Mesenteric fat pad (tissue), 1 donor: Measurements from ENCODE around the gene BEX2. TPM values are rescaled to one million over a fixed set of nuclear protein-coding genes. Genes with fewer than 3 reads are reported as not detected.
"Not testable (repeated sequence)": the region's sequence is repeated elsewhere in the genome, so short reads cannot be mapped to it uniquely, and the experiment has no call there.

Experiments used
- DNase-seq: peaks from one replicate; pipeline ENCODE4 v3.0.0-alpha.2; 2020; ENCODE audit warnings: low spot score
- long read RNA-seq: library from polyadenylated mRNA; unstranded; transcript quantifications from one replicate; pipeline ENCODE4 v2.0.0, GENCODE V29; 2020
- total RNA-seq: library from RNA; stranded (reverse); fragmentation: NEBNext Ultra II Directional; extraction: Animal tissue kit (Norgen Biotek cat#: 25700); gene quantifications from one replicate; pipeline ENCODE4 v1.2.1, GENCODE V29; 2021
- donor health status: DM: yes; HTN: yes; CAD: no.

BEX2 gene
- not detected for total RNA-seq
- long read RNA-seq, partial matches to known transcripts: 0 of 1 reads
- long read RNA-seq, other reads (novel, unspliced or antisense): 0 of 1 reads

DNA sequence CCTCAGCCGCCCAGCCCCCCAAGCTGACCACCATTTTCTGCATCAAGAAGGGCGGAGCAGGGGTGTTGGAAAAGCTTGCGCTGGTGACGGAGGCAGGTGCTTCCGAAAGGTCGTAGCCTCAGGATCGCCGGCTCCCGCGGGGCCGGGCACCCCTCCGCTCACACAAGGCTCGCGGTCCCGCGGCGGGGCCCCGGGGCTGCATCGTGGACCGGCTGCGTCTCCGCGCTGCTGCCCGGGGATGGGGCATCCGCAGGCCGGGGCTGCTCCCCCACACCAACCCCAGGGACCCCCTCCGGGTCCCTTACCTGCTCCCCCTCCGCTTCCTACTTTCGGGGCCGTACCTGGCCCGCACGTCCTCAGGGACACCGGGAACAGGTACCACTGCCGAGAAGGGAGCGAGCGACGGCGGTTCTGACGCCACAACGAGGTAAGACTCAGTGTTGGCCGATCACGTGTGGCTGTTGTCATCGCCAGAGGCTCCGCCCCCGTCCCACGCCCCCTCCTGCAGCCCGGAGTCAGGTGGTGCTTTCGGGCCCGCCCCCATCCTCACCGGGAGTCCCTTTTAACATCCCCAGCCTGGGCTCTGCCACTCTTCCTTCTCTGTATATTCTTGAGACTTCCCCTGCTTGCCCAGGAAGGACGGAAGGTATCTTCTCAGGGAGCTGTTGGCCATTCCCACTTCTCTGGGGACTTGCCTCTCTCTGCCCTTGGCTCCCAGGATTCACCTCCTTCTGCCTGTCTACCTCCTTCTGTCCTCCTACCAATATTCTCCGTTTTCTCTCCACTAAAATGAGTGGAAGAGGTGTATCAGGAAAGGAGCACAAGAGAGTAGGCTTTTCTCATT lies at the start of gene BEX2:
Gene BEX2, minus strand, starts transcription at position 436 of the 844 bp plus-strand sequence. CDS start 1,014 bp downstream, outside the sequence.
- DNase-seq: no peak

GRCh38 chrX:103360092-103360491 lies 49.3 kb upstream of the BEX2 start:
- no peak for DNase-seq

DNA sequence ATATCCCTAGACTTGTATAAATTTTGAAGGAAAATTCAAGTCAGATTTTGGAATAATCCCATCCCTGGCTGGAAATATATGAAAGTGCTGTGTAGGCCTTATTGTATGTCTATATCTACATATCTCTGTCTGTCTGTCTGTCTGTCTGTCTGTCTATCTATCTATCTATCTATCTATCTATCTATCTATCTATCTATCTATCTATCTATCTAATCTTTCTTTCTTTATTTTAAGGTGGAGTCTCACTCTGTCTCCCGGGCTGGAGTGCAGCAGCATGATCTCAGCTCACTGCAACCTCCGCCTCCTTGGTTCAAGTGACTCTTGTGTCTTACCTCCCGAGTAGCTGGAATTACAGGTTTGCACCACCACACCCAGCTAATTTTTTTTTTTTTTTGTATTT lies 48.8 kb upstream of the BEX2 start:
- DNase-seq: not testable (repeated sequence)

- DNase-seq: no peak
Measured at GRCh38 chrX:103357871-103358270, 47.1 kb upstream of the BEX2 start.

DNA sequence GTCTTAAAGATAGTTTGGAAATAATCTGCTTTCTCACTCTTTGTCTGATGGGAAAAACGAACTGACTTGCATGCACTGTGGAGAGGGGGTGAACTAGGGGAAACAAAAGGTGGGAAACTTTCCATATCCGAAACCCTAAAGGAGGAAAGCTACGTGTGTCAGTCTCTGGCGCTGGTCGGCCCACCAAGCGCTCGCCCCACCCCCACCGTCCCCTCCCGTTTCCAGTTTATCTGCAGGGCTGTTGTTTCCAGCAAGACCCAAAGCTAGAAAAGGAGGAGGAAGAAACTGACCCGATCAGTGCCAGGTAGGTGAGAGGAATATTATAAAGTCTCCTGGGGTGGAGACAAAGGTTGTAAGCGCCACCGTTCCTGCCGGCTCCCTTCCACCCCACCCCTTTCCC lies 46.1 kb upstream of the BEX2 start:
- DNase-seq: no peak

GRCh38 chrX:103356130-103356798 lies 45.5 kb upstream of the BEX2 start, which contains the start of gene TCEAL9:
Gene TCEAL9, plus strand, starts transcription at chrX:103356506. Its CDS starts 1,179 bp downstream, at chrX:103357685.
- no peak for DNase-seq

GRCh38 chrX:103347682-103348397 lies 37.0 kb upstream of the BEX2 start:
- no peak for DNase-seq

- DNase-seq: no peak
Measured at GRCh38 chrX:103344606-103345005, 33.8 kb upstream of the BEX2 start.

GRCh38 chrX:103343105-103343504 lies 32.3 kb upstream of the BEX2 start:
- DNase-seq: no peak

- DNase-seq: no peak
Measured at GRCh38 chrX:103338663-103339062, 27.9 kb upstream of the BEX2 start.

DNA sequence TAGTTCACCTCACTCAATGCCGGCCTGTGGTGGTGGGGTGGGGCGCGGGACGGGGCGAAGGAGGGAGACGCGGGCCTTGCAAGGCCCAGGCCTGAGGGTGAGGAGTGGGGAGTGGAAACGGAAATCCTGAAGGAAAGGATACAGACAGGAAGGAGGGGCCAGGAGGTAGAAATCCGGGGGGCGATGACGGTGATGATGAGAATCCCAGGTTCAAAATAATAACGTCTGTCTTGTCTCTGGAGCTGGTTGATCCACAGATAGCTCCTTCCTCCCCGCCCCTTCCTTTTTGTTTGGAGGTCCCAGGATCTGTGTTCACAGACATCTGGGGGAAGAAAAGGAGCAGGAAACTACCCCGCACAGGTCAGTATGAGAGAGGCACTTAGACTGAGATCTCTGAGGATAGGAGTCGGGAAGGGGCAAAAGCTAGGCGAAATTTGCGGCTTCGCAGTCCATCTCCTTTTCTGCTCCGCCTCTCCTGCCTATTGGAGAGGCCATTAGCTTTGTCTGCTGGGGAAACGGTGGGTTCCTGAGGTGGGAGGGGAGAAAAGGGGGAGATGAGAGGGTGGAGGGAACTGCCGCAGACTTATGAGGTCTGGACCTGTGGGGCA lies 20.0 kb upstream of the BEX2 start:
- DNase-seq: no peak

- no peak for DNase-seq
Measured at GRCh38 chrX:103329991-103330390, 19.2 kb upstream of the BEX2 start, which contains the start of gene TCEAL7. Gene TCEAL7, plus strand, starts transcription at chrX:103330239. Its CDS starts 1,165 bp downstream, at chrX:103331404.

DNA sequence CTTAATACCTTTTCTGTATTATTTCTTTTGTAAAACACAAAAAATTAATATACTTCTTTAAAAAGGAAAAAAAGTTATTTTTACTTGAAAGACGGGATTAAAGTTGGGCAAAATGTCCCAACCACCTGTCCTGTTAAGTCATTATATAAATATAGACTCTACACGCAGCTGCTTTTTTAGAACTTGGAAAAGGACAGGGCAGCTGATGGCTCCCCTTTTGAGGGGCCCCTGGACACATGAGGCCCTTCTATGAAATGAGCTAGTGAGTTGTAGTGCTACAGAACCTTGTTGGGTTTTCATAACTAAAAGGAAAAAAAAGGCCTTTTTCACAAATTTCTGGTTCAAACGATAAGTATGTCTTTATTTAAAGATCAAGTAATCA lies 600 bp upstream of the BEX2 start:
- DNase-seq: no peak

GRCh38 chrX:103309860-103310554 lies 783 bp downstream of the BEX2 start:
- no peak for DNase-seq

GRCh38 chrX:103305666-103306065 lies 5.1 kb downstream of the BEX2 start:
- not testable (repeated sequence) for DNase-seq

GRCh38 chrX:103304705-103305104 lies 6.1 kb downstream of the BEX2 start:
- DNase-seq: no peak

DNA sequence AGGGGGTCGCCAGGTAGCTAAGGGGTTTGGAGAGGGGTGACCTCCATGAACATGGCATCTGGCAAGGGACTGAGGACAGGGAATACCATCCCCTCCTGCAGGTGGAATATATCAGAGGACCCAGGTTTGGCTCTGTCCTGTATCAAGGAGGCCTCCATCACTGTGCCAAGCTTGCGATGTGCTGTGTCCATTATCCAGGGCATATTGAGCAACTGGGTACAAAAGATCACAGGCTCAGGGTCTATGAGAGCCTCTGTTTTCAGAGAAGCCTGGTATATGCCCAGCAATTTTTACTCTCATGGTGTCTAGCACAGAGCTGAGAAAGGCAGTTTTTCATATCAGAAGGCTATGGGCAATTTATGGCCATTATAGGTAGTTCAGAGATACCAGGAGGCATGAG lies 17.7 kb downstream of the BEX2 start:
- DNase-seq: no peak

DNA sequence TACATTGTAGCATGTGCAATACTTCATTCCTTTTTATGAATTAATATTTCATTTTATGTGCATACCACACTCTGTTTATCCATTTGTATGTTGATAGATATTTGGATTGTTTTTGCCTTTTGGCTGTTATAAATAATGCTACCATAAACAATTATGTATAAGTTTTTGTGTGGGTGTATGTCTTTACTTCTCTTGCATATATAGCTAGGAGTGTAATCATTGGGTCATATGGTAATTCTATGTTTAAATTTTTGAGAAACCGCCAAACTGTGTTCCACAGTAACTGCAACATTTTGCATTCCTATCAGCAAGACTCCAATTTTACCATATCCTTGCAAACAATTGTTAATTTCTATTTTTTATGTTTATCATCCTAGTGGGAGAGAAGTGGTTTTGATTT lies 31.2 kb downstream of the BEX2 start:
- no peak for DNase-seq

DNA sequence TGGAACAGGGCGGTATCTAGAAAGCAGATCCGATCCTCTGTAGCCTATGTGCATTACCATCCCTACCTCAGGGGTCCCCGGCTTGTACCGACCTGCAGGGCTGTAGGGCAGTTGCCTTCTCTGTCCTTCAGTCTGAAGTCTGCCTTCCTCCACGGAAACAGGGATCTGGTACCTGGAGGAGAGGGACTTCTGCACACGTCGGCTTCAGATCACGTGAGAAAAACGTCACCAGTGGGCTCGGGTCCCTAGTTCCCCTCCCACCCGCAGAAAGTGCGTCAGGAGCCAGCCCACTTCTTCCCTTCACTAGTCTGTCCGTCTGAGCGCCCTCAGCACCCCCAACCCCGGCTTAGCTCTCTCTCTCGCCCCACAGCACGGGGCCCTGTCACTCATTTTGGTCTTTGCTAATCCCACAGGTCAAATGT lies 34.2 kb downstream of the BEX2 start, which contains the start of gene TCEAL5:
Gene TCEAL5, minus strand, starts transcription at position 170 of the 422 bp plus-strand sequence. CDS start 2,187 bp downstream, outside the sequence.
- DNase-seq: no peak

DNA sequence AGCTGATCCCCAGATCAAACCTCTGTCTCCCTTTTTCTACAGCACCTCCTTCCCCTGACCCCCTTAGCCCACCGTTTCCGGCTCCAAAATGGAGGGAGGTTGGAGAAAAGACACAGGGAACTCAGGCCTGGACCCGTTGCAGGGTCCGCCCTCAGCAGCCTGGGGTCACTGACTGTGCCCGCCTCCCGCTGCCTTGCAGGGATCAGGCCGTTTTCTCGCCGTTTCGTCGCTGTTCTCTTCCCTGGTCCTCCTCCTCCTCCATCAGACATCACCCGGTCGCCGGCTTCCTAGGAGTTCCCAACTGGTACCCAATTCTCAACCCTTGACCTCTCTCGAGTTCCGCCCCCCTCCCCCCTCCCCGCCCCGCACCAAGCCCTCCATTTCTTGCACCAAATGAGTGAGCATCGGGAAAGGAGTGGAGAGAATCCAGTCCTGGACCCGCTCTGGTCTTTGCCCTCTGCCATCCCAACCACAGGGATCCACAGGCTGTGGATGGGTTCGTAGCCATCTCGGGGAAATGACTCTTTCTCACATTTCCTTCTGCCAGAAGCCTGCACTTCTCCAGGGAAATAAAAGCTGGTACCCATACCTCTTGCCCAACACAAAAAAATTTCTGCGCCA lies 34.7 kb downstream of the BEX2 start:
- DNase-seq: no peak
